Epithelial cell of proximal tubule (primary cell): Measurements from ENCODE around the gene ZNHIT6. TPM values are rescaled to one million over a fixed set of nuclear protein-coding genes. Genes with fewer than 3 reads are reported as not detected.
A peak's percentile ranks its signal among the peaks of the same experiment; 100 is the strongest.
"Not testable (repeated sequence)": the region's sequence is repeated elsewhere in the genome, so short reads cannot be mapped to it uniquely, and the experiment has no call there.

Experiments
- DNase-seq: peaks from one replicate; pipeline ENCODE4 v3.0.0-alpha.2; 2011; ENCODE audit warnings: low read depth
- H3K4me3 ChIP-seq: 2 replicates; pipeline ENCODE4 v1.5.1; 2011; ENCODE audit warnings: low read depth, mild to moderate bottlenecking, low read length
- total RNA-seq: library from RNA; depleted of rRNA; stranded (reverse); fragments of >200 nt; gene quantifications from 2 replicates; pipeline ENCODE4 v1.2.3, GENCODE V29; 2015
- TF ChIP-seq, protein P1 (sequence below): conservative IDR thresholded peaks from 2 replicates; pipeline ENCODE4 v1.5.1; 2012; ENCODE audit warnings: low read depth, mild to moderate bottlenecking, low read length

The ZNHIT6 gene
- total RNA-seq, 1 donor from 2014 or later = 13.1 TPM

GRCh38 chr1:85656256-85656655, 52.0 kb downstream of the ZNHIT6 start:
- TF ChIP-seq, protein P1, sequence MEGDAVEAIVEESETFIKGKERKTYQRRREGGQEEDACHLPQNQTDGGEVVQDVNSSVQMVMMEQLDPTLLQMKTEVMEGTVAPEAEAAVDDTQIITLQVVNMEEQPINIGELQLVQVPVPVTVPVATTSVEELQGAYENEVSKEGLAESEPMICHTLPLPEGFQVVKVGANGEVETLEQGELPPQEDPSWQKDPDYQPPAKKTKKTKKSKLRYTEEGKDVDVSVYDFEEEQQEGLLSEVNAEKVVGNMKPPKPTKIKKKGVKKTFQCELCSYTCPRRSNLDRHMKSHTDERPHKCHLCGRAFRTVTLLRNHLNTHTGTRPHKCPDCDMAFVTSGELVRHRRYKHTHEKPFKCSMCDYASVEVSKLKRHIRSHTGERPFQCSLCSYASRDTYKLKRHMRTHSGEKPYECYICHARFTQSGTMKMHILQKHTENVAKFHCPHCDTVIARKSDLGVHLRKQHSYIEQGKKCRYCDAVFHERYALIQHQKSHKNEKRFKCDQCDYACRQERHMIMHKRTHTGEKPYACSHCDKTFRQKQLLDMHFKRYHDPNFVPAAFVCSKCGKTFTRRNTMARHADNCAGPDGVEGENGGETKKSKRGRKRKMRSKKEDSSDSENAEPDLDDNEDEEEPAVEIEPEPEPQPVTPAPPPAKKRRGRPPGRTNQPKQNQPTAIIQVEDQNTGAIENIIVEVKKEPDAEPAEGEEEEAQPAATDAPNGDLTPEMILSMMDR = no peak
- no peak for DNase-seq
- H3K4me3 ChIP-seq = no peak overlapping the region

- no peak overlapping the region for H3K4me3 ChIP-seq
- DNase-seq = no peak
- TF ChIP-seq, protein P1 = no peak
These were observed 52.9 kb downstream of the ZNHIT6 start for GRCh38 chr1:85655315-85655714.

GRCh38 chr1:85654066-85654782, 54.0 kb downstream of the ZNHIT6 start:
- DNase-seq = peak; percentile 3
- no peak overlapping the region for H3K4me3 ChIP-seq
- TF ChIP-seq, protein P1 = no peak

DNA sequence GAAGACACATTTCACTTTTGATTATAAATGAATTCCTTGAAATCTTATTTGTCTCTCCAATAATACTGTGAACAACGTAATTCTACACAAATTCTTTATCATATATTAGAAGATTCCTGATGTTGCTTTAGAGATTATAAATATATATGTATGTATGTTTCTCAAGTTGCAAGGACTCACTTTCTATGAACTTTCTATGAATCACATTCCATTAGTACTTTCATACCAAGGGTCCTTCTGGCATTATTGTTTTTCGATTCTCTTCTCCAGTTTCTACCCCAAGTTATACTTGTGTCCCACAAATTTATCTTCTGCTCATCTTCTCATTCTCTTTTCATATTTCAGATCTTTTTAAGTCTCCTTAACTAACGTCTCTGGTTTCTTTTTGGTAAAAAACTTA, 55.9 kb downstream of the ZNHIT6 start:
- TF ChIP-seq, protein P1 = no peak
- no peak overlapping the region for H3K4me3 ChIP-seq
- DNase-seq = no peak

GRCh38 chr1:85650645-85651044, 57.6 kb downstream of the ZNHIT6 start:
- TF ChIP-seq, protein P1 = no peak
- no peak for DNase-seq
- no peak overlapping the region for H3K4me3 ChIP-seq

DNA sequence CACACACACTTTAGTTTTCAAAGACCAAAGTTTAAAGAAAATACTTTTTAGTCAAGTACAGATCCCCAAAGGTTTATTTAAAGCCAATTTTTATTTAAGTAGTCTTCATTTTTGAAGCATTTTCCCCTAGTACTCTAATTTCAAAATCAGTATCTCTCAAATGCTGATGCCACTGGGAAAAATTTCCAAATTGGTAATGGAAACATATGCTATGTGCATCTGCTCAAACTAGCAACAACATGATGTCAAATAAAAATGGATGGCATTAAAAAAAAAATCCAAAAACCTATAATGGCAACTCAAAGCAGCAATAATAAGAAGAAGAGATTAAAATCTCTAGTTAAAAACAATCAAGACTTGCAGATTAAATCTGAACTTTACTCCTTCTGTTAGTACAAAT, 58.6 kb downstream of the ZNHIT6 start:
- H3K4me3 ChIP-seq = no peak overlapping the region
- TF ChIP-seq, protein P1 = no peak
- no peak for DNase-seq

DNA sequence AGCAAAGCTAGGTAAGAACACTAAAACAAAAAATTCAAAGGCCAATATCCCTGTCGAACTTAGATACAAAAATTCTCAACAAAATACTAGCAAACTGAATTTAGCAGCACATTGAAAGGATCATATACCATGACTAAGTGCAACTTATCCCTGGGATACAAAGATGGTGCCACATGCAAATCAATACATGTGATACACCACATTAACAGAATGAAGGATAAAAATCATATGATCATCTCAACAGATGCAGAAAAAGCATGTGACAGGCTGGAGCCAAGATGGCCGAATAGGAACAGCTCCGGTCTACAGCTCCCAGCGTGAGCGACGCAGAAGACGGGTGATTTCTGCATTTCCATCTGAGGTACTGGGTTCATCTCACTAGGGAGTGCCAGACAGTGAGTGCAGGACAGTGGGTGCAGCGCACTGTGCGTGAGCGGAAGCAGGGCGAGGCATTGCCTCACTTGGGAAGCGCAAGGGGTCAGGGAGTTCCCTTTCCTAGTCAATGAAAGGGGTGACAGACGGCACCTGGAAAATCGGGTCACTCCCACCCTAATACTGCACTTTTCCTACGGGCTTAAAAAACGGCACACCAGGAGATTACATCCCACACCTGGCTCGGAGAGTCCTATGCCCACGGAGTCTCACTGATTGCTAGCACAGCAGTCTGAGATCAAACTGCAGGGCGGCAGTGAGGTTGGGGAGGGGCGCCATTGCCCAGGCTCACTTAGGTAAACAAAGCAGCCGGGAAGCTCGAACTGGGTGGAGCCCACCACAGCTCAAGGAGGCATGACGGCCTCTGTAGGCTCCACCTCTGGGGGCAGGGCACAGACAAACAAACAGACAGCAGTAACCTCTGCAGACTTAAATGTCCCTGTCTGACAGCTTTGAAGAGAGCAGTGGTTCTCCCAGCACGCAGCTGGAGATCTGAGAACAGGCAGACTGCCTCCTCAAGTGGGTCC, 66.4 kb downstream of the ZNHIT6 start:
- H3K4me3 ChIP-seq = peak overlapping the region; percentile 33
- DNase-seq = not testable (repeated sequence)

- DNase-seq, H3K4me3 ChIP-seq: not testable (repeated sequence)
These were observed 68.3 kb downstream of the ZNHIT6 start for GRCh38 chr1:85639920-85640319.
